ENCODE measurements around the gene RAD51B.

GRCh38 chr14:68247676-68248268 lies 428.2 kb downstream of the RAD51B start:
- TF ChIP-seq CTCF (IDR thresholded peaks at IDR 0.05) (no peak), TCF7L2 (IDR thresholded peaks at IDR 0.05; ENCODE audit: low read depth, low read length) (no peak), POLR2AphosphoS5 (IDR thresholded peaks at IDR 0.05; ENCODE audit: low read depth, low read length) (no peak)
- TF ChIP-seq, protein P1, sequence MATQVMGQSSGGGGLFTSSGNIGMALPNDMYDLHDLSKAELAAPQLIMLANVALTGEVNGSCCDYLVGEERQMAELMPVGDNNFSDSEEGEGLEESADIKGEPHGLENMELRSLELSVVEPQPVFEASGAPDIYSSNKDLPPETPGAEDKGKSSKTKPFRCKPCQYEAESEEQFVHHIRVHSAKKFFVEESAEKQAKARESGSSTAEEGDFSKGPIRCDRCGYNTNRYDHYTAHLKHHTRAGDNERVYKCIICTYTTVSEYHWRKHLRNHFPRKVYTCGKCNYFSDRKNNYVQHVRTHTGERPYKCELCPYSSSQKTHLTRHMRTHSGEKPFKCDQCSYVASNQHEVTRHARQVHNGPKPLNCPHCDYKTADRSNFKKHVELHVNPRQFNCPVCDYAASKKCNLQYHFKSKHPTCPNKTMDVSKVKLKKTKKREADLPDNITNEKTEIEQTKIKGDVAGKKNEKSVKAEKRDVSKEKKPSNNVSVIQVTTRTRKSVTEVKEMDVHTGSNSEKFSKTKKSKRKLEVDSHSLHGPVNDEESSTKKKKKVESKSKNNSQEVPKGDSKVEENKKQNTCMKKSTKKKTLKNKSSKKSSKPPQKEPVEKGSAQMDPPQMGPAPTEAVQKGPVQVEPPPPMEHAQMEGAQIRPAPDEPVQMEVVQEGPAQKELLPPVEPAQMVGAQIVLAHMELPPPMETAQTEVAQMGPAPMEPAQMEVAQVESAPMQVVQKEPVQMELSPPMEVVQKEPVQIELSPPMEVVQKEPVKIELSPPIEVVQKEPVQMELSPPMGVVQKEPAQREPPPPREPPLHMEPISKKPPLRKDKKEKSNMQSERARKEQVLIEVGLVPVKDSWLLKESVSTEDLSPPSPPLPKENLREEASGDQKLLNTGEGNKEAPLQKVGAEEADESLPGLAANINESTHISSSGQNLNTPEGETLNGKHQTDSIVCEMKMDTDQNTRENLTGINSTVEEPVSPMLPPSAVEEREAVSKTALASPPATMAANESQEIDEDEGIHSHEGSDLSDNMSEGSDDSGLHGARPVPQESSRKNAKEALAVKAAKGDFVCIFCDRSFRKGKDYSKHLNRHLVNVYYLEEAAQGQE (IDR thresholded peaks at IDR 0.05; ENCODE audit: insufficient read depth in 1 of 2, low read depth in 2 of 2, low read length in 1 of 2): no peak
